ENCODE results near the gene PRRX1. TPM values are rescaled to one million over a fixed set of nuclear protein-coding genes. Genes with fewer than 3 reads are reported as not detected.

The PRRX1 gene
- total and polyA plus RNA-seq, 12 donors = 23.0 to 113 (median 97.7) TPM

DNA sequence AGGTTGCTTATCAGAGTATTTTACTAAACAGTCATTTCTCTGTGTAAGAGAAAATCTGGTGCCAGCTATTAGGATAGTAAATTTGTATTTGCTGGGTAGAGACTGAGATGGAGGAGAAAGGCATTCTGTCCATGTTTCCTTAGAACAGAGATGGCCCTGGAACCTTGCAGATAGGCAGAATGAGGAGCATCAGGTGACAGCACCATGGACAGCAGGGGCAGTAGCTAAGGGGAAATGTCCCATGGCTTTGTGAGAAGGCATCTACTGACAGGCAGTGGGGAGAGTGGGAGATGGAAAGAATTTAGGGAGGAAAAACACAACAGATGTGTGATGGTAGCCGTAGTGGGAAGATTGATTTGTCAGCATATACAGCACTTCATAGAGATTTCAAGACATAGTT lies 105.0 kb downstream of the PRRX1 start:
- H3K4me3 ChIP-seq = no peak overlapping the region
- no peaks in the 10 kb centered on the region for H3K27me3 ChIP-seq
- H3K4me1 ChIP-seq = peaks cover 0 to 4% (median 0%) of the 10 kb centered on the region in 9 donors
- no peaks in the 10 kb centered on the region for H3K36me3 ChIP-seq
- TF ChIP-seq CTCF (IDR thresholded peaks at IDR 0.05) = no peak
- H3K9me3 ChIP-seq = no peaks in the 10 kb centered on the region
- intact Hi-C loops (cut with DNase I) = loop anchor here in 5 of 10 donors (5.0 to 10.0 kb wide), 7 partner anchors 97 to 844 kb away; partner anchors contain the start of gene GORAB (in 1 of the 5)
- DNase-seq (no peak), ATAC-seq (no peak)
- no peak overlapping the region for H3K27ac ChIP-seq
- WGBS, 2 donors = 81 to 92% methylated on average over 1 of the region's 1 CpG

GRCh38 chr1:170769691-170770090 lies 105.8 kb downstream of the PRRX1 start:
- H3K27me3 ChIP-seq = no peaks in the 10 kb centered on the region
- no peaks in the 10 kb centered on the region for H3K36me3 ChIP-seq
- no peak overlapping the region for H3K27ac ChIP-seq
- no peaks in the 10 kb centered on the region for H3K9me3 ChIP-seq
- ATAC-seq (no peak), DNase-seq (no peak)
- WGBS, 2 donors = 96 to 98% methylated on average over 1 of the region's 1 CpG
- intact Hi-C loops (cut with DNase I) = loop anchor here in 6 of 10 donors (5.0 to 10.0 kb wide), 10 partner anchors 95 to 845 kb away; partner anchors contain the start of gene GORAB (in 1 of the 6)
- no peak for TF ChIP-seq CTCF (IDR thresholded peaks at IDR 0.05)
- peaks cover 0 to 4% (median 0%) of the 10 kb centered on the region in 9 donors for H3K4me1 ChIP-seq
- no peak overlapping the region for H3K4me3 ChIP-seq

DNA sequence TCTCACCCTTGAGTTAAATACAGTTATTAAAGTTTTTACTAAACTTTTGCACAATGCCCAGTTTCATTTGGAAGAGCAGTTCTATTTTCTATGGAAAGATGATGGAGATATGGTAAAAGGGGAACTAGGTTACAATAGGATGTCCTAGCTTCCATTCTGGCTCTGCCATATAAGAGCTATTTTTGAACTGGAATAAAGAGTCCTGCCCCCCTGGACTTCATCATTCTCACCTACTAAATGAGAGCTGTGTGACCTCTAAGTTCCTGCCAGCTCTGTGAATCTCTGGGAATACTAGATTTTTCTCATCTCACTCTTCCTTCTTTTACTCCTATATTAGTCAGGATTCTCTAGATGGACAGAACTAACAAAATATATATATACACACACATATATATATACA lies 106.3 kb downstream of the PRRX1 start:
- Histone ChIP-seq H3K4me3 (no peak overlapping the region), H3K4me1 (peaks cover 0 to 4% (median 0%) of the 10 kb centered on the region in 9 donors), H3K27ac (no peak overlapping the region), H3K36me3 (no peaks in the 10 kb centered on the region), H3K27me3 (no peaks in the 10 kb centered on the region), H3K9me3 (no peaks in the 10 kb centered on the region)
- intact Hi-C loops (cut with DNase I) = loop anchor here in 3 of 10 donors (10.0 kb wide), 3 partner anchors 95 to 835 kb away; no protein-coding TSS in a partner anchor
- ATAC-seq (peak in 6 of 8 donors; percentile 43 to 89 (median 74)), DNase-seq (peak in 1 of 2 donors; percentile 20)
- no peak for TF ChIP-seq CTCF (IDR thresholded peaks at IDR 0.05)

- intact Hi-C loops (cut with DNase I) = loop anchor here in 3 of 10 donors (10.0 kb wide), 3 partner anchors 89 to 841 kb away; no protein-coding TSS in a partner anchor
- DNase-seq (no peak), ATAC-seq (peak in 4 of 8 donors; percentile 41 to 52 (median 46))
- Histone ChIP-seq H3K27me3 (no peaks in the 10 kb centered on the region), H3K4me1 (no peaks in the 10 kb centered on the region), H3K4me3 (no peak overlapping the region), H3K36me3 (no peaks in the 10 kb centered on the region), H3K9me3 (no peaks in the 10 kb centered on the region), H3K27ac (peak overlapping the region in 1 of 10 donors; percentile 40)
- WGBS, 2 donors = 78 to 86% methylated on average over 3 of the region's 3 CpGs
- TF ChIP-seq CTCF (IDR thresholded peaks at IDR 0.05) = no peak
Observed at GRCh38 chr1:170776252-170776651, 112.3 kb downstream of the PRRX1 start.

Measured in heart right ventricle (tissue), 16 donors.